Measurements from ENCODE around the gene CNKSR3. TPM values are rescaled to one million over a fixed set of nuclear protein-coding genes. Genes with fewer than 3 reads are reported as not detected.

CNKSR3 gene
- total RNA-seq, 1 donor from 2014 or later = 8.8 TPM

GRCh38 chr6:154503658-154504057, 6.8 kb downstream of the CNKSR3 start:
- Histone ChIP-seq H3K4me2 (no peak overlapping the region), H4K20me1 (ENCODE audit: low read depth) (peaks cover 11% of the 10 kb centered on the region), H3K27ac (no peak overlapping the region), H3K27me3 (peaks cover 8% of the 10 kb centered on the region), H3F3A (ENCODE audit: low read depth) (no peaks in the 10 kb centered on the region), H3K36me3 (no peaks in the 10 kb centered on the region), H3K79me2 (ENCODE audit: low read depth) (peaks cover 68% of the 10 kb centered on the region), H3K9ac (no peak overlapping the region), H3K4me3 (no peak overlapping the region), H3K9me3 (ENCODE audit: low read depth) (no peaks in the 10 kb centered on the region), H2AFZ (replicated peaks) (no peak overlapping the region), H3K4me1 (peaks cover 9% of the 10 kb centered on the region)
- no peak overlapping the region for H3K27ac Mint-ChIP-seq
- H3K36me3 Mint-ChIP-seq = peaks cover 19% of the 10 kb centered on the region
- no peak for TF ChIP-seq EZH2 (IDR thresholded peaks at IDR 0.05)
- TF ChIP-seq EZH2phosphoT487 (IDR thresholded peaks at IDR 0.05) = no peak
- no peak for TF ChIP-seq CTCF (IDR thresholded peaks at IDR 0.05)
- H3K27me3 Mint-ChIP-seq (ENCODE audit: insufficient read depth, low read depth) = no peaks in the 10 kb centered on the region
- no peak for DNase-seq (ENCODE audit: low spot score)
- no peaks in the 10 kb centered on the region for H3K9me3 Mint-ChIP-seq
- no peak overlapping the region for H3K4me3 Mint-ChIP-seq
- peaks cover 5% of the 10 kb centered on the region for H3K4me1 Mint-ChIP-seq

GRCh38 chr6:154502553-154502952, 7.9 kb downstream of the CNKSR3 start:
- H3K27me3 ChIP-seq = no peaks in the 10 kb centered on the region
- H3K9me3 Mint-ChIP-seq = no peaks in the 10 kb centered on the region
- H3K4me2 ChIP-seq = no peak overlapping the region
- H3K27me3 Mint-ChIP-seq (ENCODE audit: insufficient read depth, low read depth) = no peaks in the 10 kb centered on the region
- H3K9ac ChIP-seq = no peak overlapping the region
- H4K20me1 ChIP-seq (ENCODE audit: low read depth) = peaks cover 2% of the 10 kb centered on the region
- no peaks in the 10 kb centered on the region for H3K4me1 ChIP-seq
- H3K27ac ChIP-seq = no peak overlapping the region
- H2AFZ ChIP-seq (replicated peaks) = no peak overlapping the region
- no peaks in the 10 kb centered on the region for H3K4me1 Mint-ChIP-seq
- peaks cover 63% of the 10 kb centered on the region for H3K79me2 ChIP-seq (ENCODE audit: low read depth)
- no peak overlapping the region for H3K4me3 ChIP-seq
- no peak overlapping the region for H3K27ac Mint-ChIP-seq
- H3K36me3 ChIP-seq = no peaks in the 10 kb centered on the region
- no peaks in the 10 kb centered on the region for H3K9me3 ChIP-seq (ENCODE audit: low read depth)
- no peaks in the 10 kb centered on the region for H3F3A ChIP-seq (ENCODE audit: low read depth)
- peaks cover 19% of the 10 kb centered on the region for H3K36me3 Mint-ChIP-seq
- DNase-seq (ENCODE audit: low spot score) = no peak
- TF ChIP-seq CTCF (IDR thresholded peaks at IDR 0.05) = no peak
- TF ChIP-seq EZH2 (IDR thresholded peaks at IDR 0.05) = no peak
- no peak for TF ChIP-seq EZH2phosphoT487 (IDR thresholded peaks at IDR 0.05)
- no peak overlapping the region for H3K4me3 Mint-ChIP-seq

GRCh38 chr6:154501578-154501868, 9.0 kb downstream of the CNKSR3 start:
- Histone ChIP-seq H3K4me3 (no peak overlapping the region), H3K9ac (no peak overlapping the region), H3K36me3 (no peaks in the 10 kb centered on the region), H3K4me2 (no peak overlapping the region), H3K4me1 (no peaks in the 10 kb centered on the region), H3F3A (ENCODE audit: low read depth) (no peaks in the 10 kb centered on the region), H3K79me2 (ENCODE audit: low read depth) (peaks cover 62% of the 10 kb centered on the region), H2AFZ (replicated peaks) (no peak overlapping the region), H4K20me1 (ENCODE audit: low read depth) (no peaks in the 10 kb centered on the region), H3K27ac (no peak overlapping the region), H3K27me3 (no peaks in the 10 kb centered on the region), H3K9me3 (ENCODE audit: low read depth) (no peaks in the 10 kb centered on the region)
- H3K4me1 Mint-ChIP-seq = no peaks in the 10 kb centered on the region
- no peak for TF ChIP-seq EZH2 (IDR thresholded peaks at IDR 0.05)
- no peak for TF ChIP-seq EZH2phosphoT487 (IDR thresholded peaks at IDR 0.05)
- TF ChIP-seq CTCF (IDR thresholded peaks at IDR 0.05) = no peak
- no peaks in the 10 kb centered on the region for H3K9me3 Mint-ChIP-seq
- DNase-seq (ENCODE audit: low spot score) = no peak
- H3K27me3 Mint-ChIP-seq (ENCODE audit: insufficient read depth, low read depth) = no peaks in the 10 kb centered on the region
- peaks cover 12% of the 10 kb centered on the region for H3K36me3 Mint-ChIP-seq
- no peak overlapping the region for H3K4me3 Mint-ChIP-seq
- H3K27ac Mint-ChIP-seq = no peak overlapping the region
